ENCODE measurements around the gene LRRC18.

LRRC18 gene

GRCh38 chr10:48903151-48903550, 36.5 kb downstream of the LRRC18 start:
- H2AFZ ChIP-seq = no peak overlapping the region
- H3K9me3 ChIP-seq (ENCODE audit: control insufficient read depth, low read length) = no peaks in the 10 kb centered on the region
- H3K9ac ChIP-seq = no peak overlapping the region
- no peak overlapping the region for H3K4me2 ChIP-seq (ENCODE audit: low read length)
- no peak overlapping the region for H3K27ac ChIP-seq
- H3K4me1 ChIP-seq = no peaks in the 10 kb centered on the region
- no peaks in the 10 kb centered on the region for H3K27me3 ChIP-seq (ENCODE audit: control insufficient read depth, insufficient read depth, low read length)
- no peaks in the 10 kb centered on the region for H3K79me2 ChIP-seq
- no peak overlapping the region for H3K4me3 ChIP-seq (ENCODE audit: low read depth, low read length)
- H3K36me3 ChIP-seq (ENCODE audit: control insufficient read depth, insufficient read depth, low read length) = no peaks in the 10 kb centered on the region
- no peak for TF ChIP-seq CTCF (IDR thresholded peaks at IDR 0.05)

- H3K4me1 ChIP-seq = no peaks in the 10 kb centered on the region
- H3K4me2 ChIP-seq (ENCODE audit: low read length) = no peak overlapping the region
- H3K9me3 ChIP-seq (ENCODE audit: control insufficient read depth, low read length) = no peaks in the 10 kb centered on the region
- TF ChIP-seq CTCF (IDR thresholded peaks at IDR 0.05) = no peak
- H3K4me3 ChIP-seq (ENCODE audit: low read depth, low read length) = no peak overlapping the region
- H3K9ac ChIP-seq = no peak overlapping the region
- H2AFZ ChIP-seq = no peak overlapping the region
- no peaks in the 10 kb centered on the region for H3K79me2 ChIP-seq
- H3K27me3 ChIP-seq (ENCODE audit: control insufficient read depth, insufficient read depth, low read length) = no peaks in the 10 kb centered on the region
- H3K36me3 ChIP-seq (ENCODE audit: control insufficient read depth, insufficient read depth, low read length) = no peaks in the 10 kb centered on the region
- no peak overlapping the region for H3K27ac ChIP-seq
Measured at GRCh38 chr10:48902096-48902495, 37.5 kb downstream of the LRRC18 start.

GRCh38 chr10:48901319-48901718, 38.3 kb downstream of the LRRC18 start:
- no peak overlapping the region for H3K27ac ChIP-seq
- TF ChIP-seq CTCF (IDR thresholded peaks at IDR 0.05) = no peak
- H3K9me3 ChIP-seq (ENCODE audit: control insufficient read depth, low read length) = no peaks in the 10 kb centered on the region
- no peak overlapping the region for H3K4me2 ChIP-seq (ENCODE audit: low read length)
- no peaks in the 10 kb centered on the region for H3K4me1 ChIP-seq
- no peaks in the 10 kb centered on the region for H3K79me2 ChIP-seq
- H2AFZ ChIP-seq = no peak overlapping the region
- H3K4me3 ChIP-seq (ENCODE audit: low read depth, low read length) = no peak overlapping the region
- no peak overlapping the region for H3K9ac ChIP-seq
- H3K27me3 ChIP-seq (ENCODE audit: control insufficient read depth, insufficient read depth, low read length) = no peaks in the 10 kb centered on the region
- no peaks in the 10 kb centered on the region for H3K36me3 ChIP-seq (ENCODE audit: control insufficient read depth, insufficient read depth, low read length)

- Histone ChIP-seq H3K9me3 (ENCODE audit: control insufficient read depth, low read length) (no peaks in the 10 kb centered on the region), H3K36me3 (ENCODE audit: control insufficient read depth, insufficient read depth, low read length) (no peaks in the 10 kb centered on the region), H2AFZ (no peak overlapping the region), H3K27me3 (ENCODE audit: control insufficient read depth, insufficient read depth, low read length) (no peaks in the 10 kb centered on the region), H3K79me2 (no peaks in the 10 kb centered on the region), H3K4me3 (ENCODE audit: low read depth, low read length) (no peak overlapping the region), H3K27ac (no peak overlapping the region), H3K9ac (no peak overlapping the region), H3K4me2 (ENCODE audit: low read length) (no peak overlapping the region), H3K4me1 (no peaks in the 10 kb centered on the region)
- TF ChIP-seq CTCF (IDR thresholded peaks at IDR 0.05) = no peak
Measured at GRCh38 chr10:48900371-48900801, 39.3 kb downstream of the LRRC18 start.

- no peak overlapping the region for H3K27ac ChIP-seq
- H3K36me3 ChIP-seq (ENCODE audit: control insufficient read depth, insufficient read depth, low read length) = no peaks in the 10 kb centered on the region
- no peak overlapping the region for H3K4me3 ChIP-seq (ENCODE audit: low read depth, low read length)
- no peak for TF ChIP-seq CTCF (IDR thresholded peaks at IDR 0.05)
- H3K9ac ChIP-seq = no peak overlapping the region
- H3K27me3 ChIP-seq (ENCODE audit: control insufficient read depth, insufficient read depth, low read length) = no peaks in the 10 kb centered on the region
- H3K79me2 ChIP-seq = no peaks in the 10 kb centered on the region
- no peaks in the 10 kb centered on the region for H3K4me1 ChIP-seq
- no peak overlapping the region for H2AFZ ChIP-seq
- no peak overlapping the region for H3K4me2 ChIP-seq (ENCODE audit: low read length)
- no peaks in the 10 kb centered on the region for H3K9me3 ChIP-seq (ENCODE audit: control insufficient read depth, low read length)
Measured at GRCh38 chr10:48899781-48900180, 39.9 kb downstream of the LRRC18 start.
